Thoracic aorta (tissue), 2 donors: Measurements from ENCODE around the gene ZMIZ1. TPM values are rescaled to one million over a fixed set of nuclear protein-coding genes. Genes with fewer than 3 reads are reported as not detected.
"Not testable (repeated sequence)": the region's sequence is repeated elsewhere in the genome, so short reads cannot be mapped to it uniquely, and the experiment has no call there.

Source experiments
- ATAC-seq: fragments of 150-250 bp; one replicate; pipeline ENCODE4 v1.8.0; 2017; ENCODE audit warnings: low read depth; ENCODE audit not compliant: insufficient number of reproducible peaks, low FRiP score
- DNase-seq: peaks from one replicate; pipeline ENCODE4 v3.0.0-alpha.2; 2020; ENCODE audit warnings: low spot score
- H3K27ac ChIP-seq, 2 donors: fragments of 200-600 bp; sonication (generic); 1 replicate in 1 of 2; 2 replicates in 1 of 2; pipeline ENCODE4 v1.5.1; 2016; ENCODE audit warnings: mild to moderate bottlenecking in 2 of 2, moderate library complexity in 2 of 2
- H3K27me3 ChIP-seq: fragments of 200-600 bp; sonication (generic); replicated peaks from 2 replicates; pipeline ENCODE4 v1.6.0; 2016; ENCODE audit warnings: mild to moderate bottlenecking; ENCODE audit not compliant: insufficient read depth
- H3K36me3 ChIP-seq: fragments of 200-600 bp; sonication (generic); one replicate; pipeline ENCODE4 v1.5.1; 2016
- H3K4me1 ChIP-seq, 2 donors: fragments of 200-600 bp; sonication (generic); 1 replicate in 1 of 2; 2 replicates in 1 of 2; pipeline versions ENCODE4 v1.5.1 to v1.6.0; 2016; ENCODE audit warnings: low read depth in 2 of 2, mild to moderate bottlenecking in 1 of 2; ENCODE audit not compliant: control insufficient read depth in 1 of 2
- H3K4me3 ChIP-seq: fragments of 200-600 bp; sonication (generic); 2 replicates; pipeline ENCODE4 v1.5.1; 2016; ENCODE audit warnings: mild to moderate bottlenecking
- H3K9me3 ChIP-seq: fragments of 200-600 bp; sonication (generic); 2 replicates; pipeline ENCODE4 v1.5.1; 2016
- CTCF ChIP-seq: fragments of 200-600 bp; sonication (generic); IDR thresholded peaks from one replicate; pipeline ENCODE4 v1.5.1; 2019; ENCODE audit warnings: antibody characterized with exemption
- total RNA-seq, 2 donors: library from RNA; depleted of rRNA; stranded (reverse); fragments of >200 nt; gene quantifications; one replicate each; pipeline versions ENCODE4 v1.1.0 to v1.2.3, GENCODE V29; 2016

ZMIZ1 gene
- total RNA-seq, 2 donors from 2014 or later = 57.8 to 81.6 TPM

- H3K4me1 ChIP-seq = no peaks in the 10 kb centered on the region
- ATAC-seq = no peak
- no peak overlapping the region for H3K4me3 ChIP-seq
- TF ChIP-seq CTCF = no peak
- no peak for DNase-seq
- no peaks in the 10 kb centered on the region for H3K36me3 ChIP-seq
- no peak overlapping the region for H3K27ac ChIP-seq
- no peaks in the 10 kb centered on the region for H3K27me3 ChIP-seq
- no peaks in the 10 kb centered on the region for H3K9me3 ChIP-seq
Measured at GRCh38 chr10:79034271-79034876, 34.4 kb upstream of the ZMIZ1 start.

GRCh38 chr10:79036416-79036815 lies 32.4 kb upstream of the ZMIZ1 start:
- H3K9me3 ChIP-seq, H3K4me1 ChIP-seq, H3K36me3 ChIP-seq, ATAC-seq, H3K27ac ChIP-seq, H3K27me3 ChIP-seq, H3K4me3 ChIP-seq, DNase-seq: not testable (repeated sequence)

GRCh38 chr10:79038104-79038840 lies 30.5 kb upstream of the ZMIZ1 start:
- no peak overlapping the region for H3K27ac ChIP-seq
- TF ChIP-seq CTCF = no peak
- no peaks in the 10 kb centered on the region for H3K9me3 ChIP-seq
- ATAC-seq (no peak), DNase-seq (no peak)
- H3K27me3 ChIP-seq = no peaks in the 10 kb centered on the region
- no peaks in the 10 kb centered on the region for H3K4me1 ChIP-seq
- H3K4me3 ChIP-seq = no peak overlapping the region
- H3K36me3 ChIP-seq = no peaks in the 10 kb centered on the region

GRCh38 chr10:79038841-79039201 lies 29.9 kb upstream of the ZMIZ1 start:
- DNase-seq = no peak
- no peak for ATAC-seq

GRCh38 chr10:79042639-79043411 lies 25.9 kb upstream of the ZMIZ1 start:
- no peaks in the 10 kb centered on the region for H3K36me3 ChIP-seq
- no peaks in the 10 kb centered on the region for H3K4me1 ChIP-seq
- H3K27ac ChIP-seq = no peak overlapping the region
- DNase-seq = no peak
- TF ChIP-seq CTCF = no peak
- no peak overlapping the region for H3K4me3 ChIP-seq
- no peaks in the 10 kb centered on the region for H3K27me3 ChIP-seq
- no peaks in the 10 kb centered on the region for H3K9me3 ChIP-seq
- no peak for ATAC-seq

More at GRCh38 chr10:79038841-79039201, 29.9 kb upstream of the ZMIZ1 start:
- Histone ChIP-seq H3K27ac (no peak overlapping the region), H3K9me3 (no peaks in the 10 kb centered on the region), H3K36me3 (no peaks in the 10 kb centered on the region), H3K27me3 (no peaks in the 10 kb centered on the region), H3K4me3 (no peak overlapping the region), H3K4me1 (no peaks in the 10 kb centered on the region)
- no peak for TF ChIP-seq CTCF
